Osteocyte (in vitro differentiated cells): Measurements from ENCODE around the gene HSD17B12. TPM values are rescaled to one million over a fixed set of nuclear protein-coding genes. Genes with fewer than 3 reads are reported as not detected.

Experiments used
- DNase-seq: peaks from one replicate; pipeline ENCODE4 v3.0.0; 2021; ENCODE audit warnings: mixed read lengths; ENCODE audit not compliant: unreplicated experiment; ENCODE audit errors: extremely low spot score
- H3K27ac Mint-ChIP-seq: one replicate; pipeline ENCODE4 v1.8.0; 2021; ENCODE audit warnings: mild to moderate bottlenecking, mixed read lengths; ENCODE audit not compliant: unreplicated experiment
- H3K27me3 Mint-ChIP-seq: one replicate; pipeline ENCODE4 v1.8.0; 2021; ENCODE audit warnings: mixed read lengths; ENCODE audit not compliant: unreplicated experiment
- H3K36me3 Mint-ChIP-seq: one replicate; pipeline ENCODE4 v1.8.0; 2021; ENCODE audit warnings: mixed read lengths; ENCODE audit not compliant: unreplicated experiment
- H3K4me1 Mint-ChIP-seq: one replicate; pipeline ENCODE4 v1.8.0; 2021; ENCODE audit warnings: mixed read lengths; ENCODE audit not compliant: unreplicated experiment
- H3K4me3 Mint-ChIP-seq: one replicate; pipeline ENCODE4 v1.8.0; 2021; ENCODE audit warnings: mild to moderate bottlenecking, moderate library complexity, mixed read lengths; ENCODE audit not compliant: unreplicated experiment
- H3K9me3 Mint-ChIP-seq: one replicate; pipeline ENCODE4 v1.8.0; 2021; ENCODE audit warnings: mixed read lengths; ENCODE audit not compliant: unreplicated experiment
- total RNA-seq: library from RNA; stranded (reverse); gene quantifications from 2 replicates; pipeline ENCODE4 v1.2.1, GENCODE V29; 2021
- TF ChIP-seq, protein P1 (sequence below): fragments of 200-600 bp; sonication (generic); IDR thresholded peaks from 2 replicates; pipeline ENCODE4 v1.5.0; 2021; ENCODE audit warnings: antibody characterized with exemption, mild to moderate bottlenecking, moderate library complexity

Gene HSD17B12
- total RNA-seq, 1 donor from 2014 or later, result 81.6 TPM

GRCh38 chr11:43736502-43737200, 56.1 kb downstream of the HSD17B12 start:
- Mint-ChIP-seq H3K9me3 (no peaks in the 10 kb centered on the region), H3K36me3 (peaks cover 13% of the 10 kb centered on the region), H3K4me3 (no peak overlapping the region), H3K27me3 (no peaks in the 10 kb centered on the region), H3K4me1 (peaks cover 34% of the 10 kb centered on the region), H3K27ac (peak overlapping the region; percentile 89)
- DNase-seq, result no peak
- TF ChIP-seq, protein P1, sequence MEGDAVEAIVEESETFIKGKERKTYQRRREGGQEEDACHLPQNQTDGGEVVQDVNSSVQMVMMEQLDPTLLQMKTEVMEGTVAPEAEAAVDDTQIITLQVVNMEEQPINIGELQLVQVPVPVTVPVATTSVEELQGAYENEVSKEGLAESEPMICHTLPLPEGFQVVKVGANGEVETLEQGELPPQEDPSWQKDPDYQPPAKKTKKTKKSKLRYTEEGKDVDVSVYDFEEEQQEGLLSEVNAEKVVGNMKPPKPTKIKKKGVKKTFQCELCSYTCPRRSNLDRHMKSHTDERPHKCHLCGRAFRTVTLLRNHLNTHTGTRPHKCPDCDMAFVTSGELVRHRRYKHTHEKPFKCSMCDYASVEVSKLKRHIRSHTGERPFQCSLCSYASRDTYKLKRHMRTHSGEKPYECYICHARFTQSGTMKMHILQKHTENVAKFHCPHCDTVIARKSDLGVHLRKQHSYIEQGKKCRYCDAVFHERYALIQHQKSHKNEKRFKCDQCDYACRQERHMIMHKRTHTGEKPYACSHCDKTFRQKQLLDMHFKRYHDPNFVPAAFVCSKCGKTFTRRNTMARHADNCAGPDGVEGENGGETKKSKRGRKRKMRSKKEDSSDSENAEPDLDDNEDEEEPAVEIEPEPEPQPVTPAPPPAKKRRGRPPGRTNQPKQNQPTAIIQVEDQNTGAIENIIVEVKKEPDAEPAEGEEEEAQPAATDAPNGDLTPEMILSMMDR, result no peak

DNA sequence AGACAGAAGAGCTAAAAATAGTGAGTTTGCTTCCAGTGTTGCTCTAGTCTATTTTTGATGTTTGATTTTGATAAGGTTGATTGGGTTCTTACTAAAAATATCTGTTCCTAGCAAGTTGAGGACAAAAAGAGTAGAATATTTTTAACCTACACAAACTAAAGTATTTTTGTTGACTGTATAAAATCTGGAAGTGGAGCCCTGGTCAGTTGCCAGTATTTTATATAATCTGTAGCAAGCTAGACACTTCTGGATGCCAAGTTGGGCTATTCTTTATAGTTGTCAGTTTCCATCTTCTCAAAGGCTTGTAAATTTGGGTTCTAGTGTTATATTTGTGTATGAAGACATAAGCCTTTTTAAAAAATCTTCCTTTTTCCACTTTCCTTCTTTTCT, 56.7 kb downstream of the HSD17B12 start:
- peak overlapping the region; percentile 89 for H3K27ac Mint-ChIP-seq
- H3K4me3 Mint-ChIP-seq, result no peak overlapping the region
- no peaks in the 10 kb centered on the region for H3K9me3 Mint-ChIP-seq
- H3K27me3 Mint-ChIP-seq, result no peaks in the 10 kb centered on the region
- DNase-seq, result no peak
- H3K36me3 Mint-ChIP-seq, result peaks cover 13% of the 10 kb centered on the region
- TF ChIP-seq, protein P1, result no peak
- H3K4me1 Mint-ChIP-seq, result peaks cover 34% of the 10 kb centered on the region

GRCh38 chr11:43738600-43739409, 58.3 kb downstream of the HSD17B12 start:
- H3K4me3 Mint-ChIP-seq, result no peak overlapping the region
- DNase-seq, result no peak
- peak overlapping the region; percentile 74 for H3K27ac Mint-ChIP-seq
- H3K4me1 Mint-ChIP-seq, result peaks cover 34% of the 10 kb centered on the region
- no peaks in the 10 kb centered on the region for H3K27me3 Mint-ChIP-seq
- TF ChIP-seq, protein P1, result no peak
- peaks cover 12% of the 10 kb centered on the region for H3K36me3 Mint-ChIP-seq
- peaks cover 3% of the 10 kb centered on the region for H3K9me3 Mint-ChIP-seq

- Mint-ChIP-seq H3K4me1 (no peaks in the 10 kb centered on the region), H3K4me3 (no peak overlapping the region), H3K9me3 (peaks cover 9% of the 10 kb centered on the region), H3K27me3 (no peaks in the 10 kb centered on the region), H3K36me3 (no peaks in the 10 kb centered on the region), H3K27ac (no peak overlapping the region)
- no peak for DNase-seq
- TF ChIP-seq, protein P1, result no peak
Measured at GRCh38 chr11:43746670-43747069, 66.1 kb downstream of the HSD17B12 start.

DNA sequence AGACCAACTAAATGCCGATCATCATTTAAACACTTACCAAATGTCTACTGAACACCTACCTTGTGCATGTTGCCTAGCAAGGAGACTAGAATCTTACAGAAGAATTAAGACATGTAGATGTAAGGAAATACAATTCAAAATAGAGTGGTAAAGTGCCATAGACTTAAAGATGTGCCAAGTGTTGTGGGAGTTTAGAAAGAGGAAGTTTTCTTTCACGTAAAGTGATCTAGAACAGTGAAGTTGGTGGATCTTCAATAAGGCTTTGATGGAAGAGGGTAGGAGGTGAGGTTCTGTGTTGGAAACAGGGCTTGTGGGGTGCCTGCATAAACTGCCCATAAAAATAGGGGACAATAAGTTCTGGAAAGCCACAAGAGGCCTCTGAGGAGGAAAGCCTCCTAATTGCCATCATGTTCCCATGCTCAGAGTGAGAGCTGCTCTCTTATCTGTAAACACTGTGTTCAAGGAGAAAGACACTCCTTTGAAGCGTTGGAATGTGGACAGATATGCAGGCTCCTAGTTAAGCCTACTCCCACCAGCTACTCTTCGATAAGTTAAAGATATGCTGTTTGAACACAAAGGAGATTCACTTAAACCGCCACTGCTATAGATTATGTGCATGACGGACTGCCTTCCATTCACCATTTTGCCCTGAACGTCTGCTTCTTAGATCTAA, 66.7 kb downstream of the HSD17B12 start:
- no peak overlapping the region for H3K4me3 Mint-ChIP-seq
- no peak overlapping the region for H3K27ac Mint-ChIP-seq
- DNase-seq, result no peak
- peaks cover 9% of the 10 kb centered on the region for H3K9me3 Mint-ChIP-seq
- no peaks in the 10 kb centered on the region for H3K36me3 Mint-ChIP-seq
- H3K27me3 Mint-ChIP-seq, result no peaks in the 10 kb centered on the region
- TF ChIP-seq, protein P1, result no peak
- no peaks in the 10 kb centered on the region for H3K4me1 Mint-ChIP-seq
